ENCODE measurements around the gene PCCA.

PCCA gene

DNA sequence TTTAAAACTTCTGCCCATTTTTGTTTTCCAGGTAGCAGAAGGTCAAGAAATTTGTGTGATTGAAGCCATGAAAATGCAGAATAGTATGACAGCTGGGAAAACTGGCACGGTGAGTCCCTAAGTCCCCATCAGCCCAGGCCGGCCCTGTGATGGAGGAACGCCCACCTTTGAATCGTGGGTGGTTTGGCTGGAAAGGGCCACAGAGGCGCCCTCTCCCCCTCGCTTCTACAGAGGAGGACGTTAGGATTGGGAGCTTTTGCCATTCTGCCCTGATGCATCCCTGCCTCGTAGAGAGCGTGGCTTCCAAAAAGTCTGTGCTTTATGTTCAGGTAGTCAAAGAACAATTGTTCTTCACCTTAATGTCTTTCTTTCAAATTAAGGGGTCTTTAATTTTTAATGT is 438.8 kb downstream of the PCCA start:
- no peak for DNase-seq (ENCODE audit: low spot score)

DNA sequence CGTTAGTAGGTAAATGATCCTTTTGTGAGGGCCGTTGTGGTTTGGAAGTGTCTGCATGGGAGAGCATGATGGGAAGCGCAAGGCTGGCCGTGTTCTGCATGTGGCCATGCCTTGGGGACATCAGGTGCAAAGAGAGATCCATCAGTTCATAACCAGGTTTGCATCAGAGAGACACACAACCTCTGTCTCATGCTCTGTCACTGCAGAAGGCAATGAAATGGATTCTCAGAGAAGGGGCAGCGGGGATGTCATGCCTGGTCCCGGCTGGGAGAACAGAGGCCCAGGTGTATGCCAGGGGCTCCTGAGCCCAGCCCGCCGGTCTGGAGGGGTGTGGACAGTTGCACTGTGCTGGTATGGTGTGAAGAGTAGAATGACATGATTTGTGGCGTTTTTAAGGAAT is 439.5 kb downstream of the PCCA start:
- no peak for DNase-seq (ENCODE audit: low spot score)

DNA sequence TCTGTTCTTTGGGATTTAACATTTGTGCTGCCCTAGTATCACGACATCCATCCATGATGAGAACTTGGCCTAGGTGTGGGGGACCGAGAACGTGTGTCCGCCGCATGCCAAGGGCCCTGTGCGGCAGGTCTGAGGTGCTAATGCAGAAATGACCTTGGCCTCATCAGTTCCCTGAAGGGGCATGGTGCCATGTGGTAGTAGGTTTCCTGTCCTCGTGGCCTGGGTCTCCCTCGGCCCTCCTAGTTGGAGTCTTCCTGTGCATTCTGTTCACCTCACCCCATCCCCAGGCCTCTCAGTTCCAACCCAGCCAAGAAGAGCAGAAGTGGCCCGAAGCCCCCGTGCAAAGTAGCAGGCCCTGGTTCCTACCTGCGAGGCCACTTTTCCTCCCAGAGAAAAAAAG is 439.9 kb downstream of the PCCA start:
- DNase-seq (ENCODE audit: low spot score), result no peak

DNA sequence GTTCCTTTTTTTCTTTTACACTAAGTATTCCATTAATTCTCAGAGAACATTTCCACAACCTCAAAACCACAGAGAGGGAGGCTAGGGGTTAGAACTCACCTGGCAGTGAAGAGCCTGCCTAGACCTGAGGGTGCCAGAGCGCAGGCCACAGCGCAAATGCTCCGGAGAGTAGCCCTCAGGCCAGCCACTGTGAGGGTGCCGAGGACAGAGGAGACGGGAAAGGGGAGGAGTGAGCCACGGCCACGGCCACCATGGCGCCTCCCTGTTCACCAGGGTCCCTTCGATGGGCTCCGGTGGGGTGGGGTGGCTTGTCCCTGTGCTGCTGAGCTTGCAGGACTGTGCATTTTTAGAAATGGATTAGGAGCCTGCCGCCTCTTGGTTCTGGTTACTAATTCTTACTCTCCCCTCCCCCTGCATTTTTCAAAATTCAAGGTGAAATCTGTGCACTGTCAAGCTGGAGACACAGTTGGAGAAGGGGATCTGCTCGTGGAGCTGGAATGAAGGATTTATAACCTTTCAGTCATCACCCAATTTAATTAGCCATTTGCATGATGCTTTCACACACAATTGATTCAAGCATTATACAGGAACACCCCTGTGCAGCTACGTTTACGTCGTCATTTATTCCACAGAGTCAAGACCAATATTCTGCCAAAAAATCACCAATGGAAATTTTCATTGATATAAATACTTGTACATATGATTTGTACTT is 440.9 kb downstream of the PCCA start:
- no peak for DNase-seq (ENCODE audit: low spot score)

DNA sequence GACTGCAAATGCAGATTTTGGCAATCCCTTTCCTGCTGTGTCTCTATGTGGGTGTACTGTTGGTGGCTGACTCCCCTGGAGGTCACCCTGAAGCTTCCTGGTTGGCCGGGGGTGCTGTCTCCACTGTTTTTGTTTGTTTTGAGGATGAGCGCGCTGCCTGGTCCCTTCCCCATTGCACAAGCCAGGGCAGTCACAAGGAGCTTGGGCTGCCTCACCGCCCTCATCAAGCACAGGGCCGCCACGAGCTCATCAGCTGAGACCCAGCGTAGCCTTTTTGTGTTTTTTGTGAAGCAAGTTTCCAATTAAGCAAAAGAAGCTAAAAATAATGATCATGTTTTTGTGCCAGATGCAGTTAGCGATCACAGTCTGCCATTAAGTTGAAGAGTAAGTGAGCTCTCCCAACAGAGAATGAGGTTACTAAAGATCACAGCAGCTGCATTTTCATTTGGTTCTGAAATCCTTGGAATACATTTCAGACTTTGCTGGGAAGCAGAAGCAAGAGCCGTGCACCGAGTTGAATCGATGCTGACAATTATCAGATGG is 441.8 kb downstream of the PCCA start:
- DNase-seq (ENCODE audit: low spot score), result no peak

GRCh38 chr13:100532090-100532766 is 443.3 kb downstream of the PCCA start:
- DNase-seq (ENCODE audit: low spot score), result no peak

GRCh38 chr13:100532836-100533435 is 444.0 kb downstream of the PCCA start:
- no peak for DNase-seq (ENCODE audit: low spot score)

DNA sequence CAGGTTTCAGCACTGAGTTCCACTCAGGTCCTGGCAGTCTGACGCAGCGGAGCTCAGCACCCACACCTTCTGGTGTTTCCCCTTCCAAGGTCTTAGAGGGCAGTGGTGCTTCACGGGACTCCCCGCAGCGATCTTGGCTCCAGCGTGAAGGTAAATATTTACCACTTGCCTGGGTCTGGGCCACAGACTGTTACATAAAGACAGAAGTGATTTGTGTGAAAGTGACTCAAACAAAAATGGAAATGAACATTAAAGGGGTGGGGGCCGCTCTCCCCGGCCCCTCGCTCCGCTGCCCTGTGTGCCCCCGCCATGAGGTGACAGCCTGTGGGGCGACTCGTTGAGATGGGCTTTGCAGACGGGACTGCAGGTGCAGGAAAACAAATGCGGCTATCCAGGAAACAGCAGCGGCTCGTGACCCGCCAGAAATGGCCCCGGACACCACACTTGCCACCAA is 444.7 kb downstream of the PCCA start:
- no peak for DNase-seq (ENCODE audit: low spot score)

DNA sequence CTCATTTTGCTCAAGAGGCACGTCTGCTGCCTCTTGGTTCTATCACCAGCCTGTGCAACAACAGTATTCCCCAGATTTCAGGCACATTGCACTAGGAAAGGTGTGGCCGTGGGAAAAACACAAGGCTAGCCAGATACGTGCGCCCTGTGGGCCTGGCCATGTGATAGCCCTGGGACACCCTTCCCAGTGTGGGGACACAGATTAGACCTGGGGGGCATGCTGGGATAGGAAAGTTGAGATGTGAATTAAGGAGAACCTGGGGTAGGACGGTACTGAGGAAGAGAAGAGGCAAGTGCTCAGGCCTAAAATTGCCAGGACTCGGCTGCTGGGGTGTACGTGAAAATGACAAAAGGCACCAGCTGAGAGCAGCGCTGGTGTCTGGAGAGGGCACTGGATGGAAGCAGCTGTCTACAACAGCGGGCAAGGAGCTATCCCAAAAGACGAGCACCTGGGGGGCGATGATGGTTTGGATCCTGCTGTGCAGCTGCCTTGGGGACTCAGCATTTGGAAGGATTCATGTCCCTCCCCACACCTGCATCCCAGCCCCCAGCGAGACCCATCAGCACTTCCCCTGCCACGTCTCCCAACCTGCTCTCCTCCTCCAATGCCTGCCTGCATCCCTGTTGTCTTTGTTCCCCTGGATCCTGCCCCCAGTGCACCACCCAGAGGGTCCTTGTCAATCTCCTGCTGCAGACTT is 445.4 kb downstream of the PCCA start:
- no peak for DNase-seq (ENCODE audit: low spot score)

DNA sequence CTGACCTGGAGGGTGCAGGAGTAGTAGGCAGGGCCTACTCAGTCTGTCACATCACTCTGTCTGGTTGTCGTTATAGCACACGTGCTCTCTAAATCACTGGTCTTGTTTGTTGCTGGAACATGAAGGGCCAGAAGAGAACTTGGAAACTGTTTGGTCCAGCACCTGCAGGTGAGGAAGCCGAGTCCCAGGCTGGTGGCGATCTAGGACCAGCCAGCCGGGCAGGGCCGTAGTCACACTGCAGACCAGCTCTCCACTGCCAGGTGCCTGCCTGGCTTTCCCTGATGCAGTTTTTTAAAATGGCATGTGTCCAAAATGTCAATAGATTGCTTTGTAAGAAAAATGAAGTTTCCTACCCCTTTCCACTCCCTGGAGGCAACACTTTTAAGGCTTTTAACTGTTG is 446.0 kb downstream of the PCCA start:
- DNase-seq (ENCODE audit: low spot score), result no peak

DNA sequence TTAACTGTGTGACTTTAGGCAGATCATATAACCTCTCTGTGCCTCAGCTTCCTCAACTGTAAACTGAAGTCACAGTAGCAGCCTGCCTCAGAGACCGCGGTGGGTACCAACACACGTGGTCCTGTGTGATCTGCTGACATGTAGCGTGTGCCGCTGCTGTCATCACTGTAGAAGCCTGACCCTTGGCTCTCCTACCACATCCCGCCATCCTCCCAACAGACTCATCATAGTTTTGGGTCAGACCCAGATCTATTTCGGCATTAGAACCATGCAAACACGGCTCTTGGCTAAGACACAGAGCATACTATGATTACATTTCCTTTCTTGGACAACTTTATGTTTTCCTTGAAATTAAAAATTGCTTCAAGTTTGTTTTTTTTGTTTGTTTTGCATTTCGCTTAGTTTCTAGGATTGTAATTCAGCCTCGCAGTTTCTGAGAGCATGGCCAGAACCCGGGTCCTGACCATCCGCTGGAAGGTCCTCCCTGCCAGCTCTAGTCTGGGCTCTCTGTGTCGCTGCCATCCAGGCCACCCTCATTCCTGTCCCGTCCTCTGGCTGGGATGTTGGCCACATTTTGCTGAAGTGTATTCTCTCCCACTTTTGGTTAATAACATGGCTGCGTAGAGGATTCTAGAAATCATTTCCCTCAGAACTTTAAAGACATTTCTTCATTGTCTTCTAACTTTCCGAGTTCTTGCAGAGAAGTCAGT is 446.7 kb downstream of the PCCA start:
- peak; percentile 63 for DNase-seq (ENCODE audit: low spot score)

DNA sequence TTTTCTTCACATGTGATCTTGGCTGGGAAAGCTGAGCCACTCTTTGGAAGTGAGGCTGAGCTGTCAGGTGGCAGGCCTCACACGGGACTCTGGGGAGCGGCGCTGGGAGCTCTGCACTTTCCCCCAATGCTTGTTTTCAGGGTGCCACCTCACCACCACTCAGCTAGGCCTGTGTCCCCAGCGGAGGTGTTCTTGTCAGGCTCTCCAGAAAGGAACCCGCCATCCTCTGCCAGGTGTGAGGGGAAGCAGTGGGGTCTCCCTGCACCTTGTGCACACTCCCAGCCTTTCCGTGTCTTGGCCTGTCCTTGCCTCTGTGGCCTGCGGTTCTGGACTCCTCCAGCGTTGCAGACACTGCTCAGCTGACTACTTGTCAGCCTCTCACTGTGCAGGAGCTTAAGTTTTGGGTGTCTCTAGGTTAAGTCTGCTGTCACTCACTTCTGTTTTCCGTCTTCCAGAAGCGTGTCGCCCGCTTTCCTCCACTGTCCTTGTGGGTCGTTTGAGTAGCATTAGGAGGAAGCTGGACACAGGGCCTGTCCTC is 447.8 kb downstream of the PCCA start:
- no peak for DNase-seq (ENCODE audit: low spot score)

- DNase-seq (ENCODE audit: low spot score), result no peak
Observed at GRCh38 chr13:100537486-100537885, 448.6 kb downstream of the PCCA start.

DNA sequence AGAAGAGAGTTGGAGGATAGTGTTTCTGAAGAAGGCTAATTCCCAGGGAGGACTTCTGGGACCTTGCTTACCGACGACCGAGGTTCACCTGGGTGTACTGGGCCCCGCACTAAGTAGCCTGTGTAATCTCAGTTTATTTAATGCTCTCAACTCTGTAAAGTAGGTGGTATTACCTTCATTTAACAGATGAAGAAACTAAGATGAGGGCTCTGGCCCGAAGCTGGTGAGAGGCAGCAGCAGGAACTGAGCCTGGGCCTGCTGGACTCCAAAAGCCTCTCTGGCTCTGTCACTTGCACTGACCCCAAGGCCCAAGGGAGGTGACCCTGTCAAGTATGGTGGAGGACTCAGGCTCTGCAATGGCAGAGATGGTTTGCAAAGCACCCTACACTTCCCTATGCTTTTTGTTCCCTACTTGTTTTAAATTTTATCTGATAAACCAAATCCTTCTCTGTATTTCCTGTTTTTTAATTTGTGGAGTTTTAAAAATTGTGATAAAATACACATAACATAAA is 449.1 kb downstream of the PCCA start:
- DNase-seq (ENCODE audit: low spot score), result no peak

- no peak for DNase-seq (ENCODE audit: low spot score)
Observed at GRCh38 chr13:100540621-100541020, 451.7 kb downstream of the PCCA start.

- no peak for DNase-seq (ENCODE audit: low spot score)
Observed at GRCh38 chr13:100541897-100542825, 453.3 kb downstream of the PCCA start.

DNA sequence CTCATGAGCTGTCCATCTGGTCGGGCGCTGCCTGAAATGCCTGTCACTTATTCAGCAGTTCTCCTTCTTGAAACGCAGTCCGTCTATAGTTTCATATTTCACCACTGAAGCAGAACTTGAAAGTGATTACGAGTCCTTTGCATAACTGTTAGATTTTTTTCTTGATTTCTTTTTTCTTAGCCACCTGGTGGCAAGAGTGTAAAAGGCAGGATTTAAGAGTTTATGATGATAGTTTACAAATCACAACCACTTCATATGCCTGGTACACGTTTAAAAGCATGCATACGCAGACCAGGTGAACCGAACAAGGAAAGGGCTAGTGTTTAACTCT is 453.9 kb downstream of the PCCA start:
- peak; percentile 38 for DNase-seq (ENCODE audit: low spot score)

GRCh38 chr13:100543872-100544602 is 455.1 kb downstream of the PCCA start:
- no peak for DNase-seq (ENCODE audit: low spot score)

- DNase-seq (ENCODE audit: low spot score), result no peak
Observed at GRCh38 chr13:100544866-100545683, 456.2 kb downstream of the PCCA start.
